ENCODE data around the gene TRIM67. TPM values are rescaled to one million over a fixed set of nuclear protein-coding genes. Genes with fewer than 3 reads are reported as not detected.
A peak's percentile ranks its signal among the peaks of the same experiment; 100 is the strongest.

Gene TRIM67
- total RNA-seq (under 1 TPM; 0.19 to 0.24 TPM), polyA plus RNA-seq (ENCODE audit: insufficient read depth, low read depth, low replicate concordance) (0.26 TPM)
- long read RNA-seq, donor 1: 0 reads
- long read RNA-seq, donor 2: 0 reads

- H3K4me1 ChIP-seq: peaks cover 10% of the 10 kb centered on the region
- H3K4me3 ChIP-seq: peak within 1 kb of the TSS; percentile 18 to 36
- no peak within 1 kb of the TSS for H3K27ac ChIP-seq
- H3K36me3 ChIP-seq (ENCODE audit: low read depth, missing control alignments): no peaks in the 10 kb centered on the region
- WGBS, 2 donors: 0 to 2% methylated on average over 11 to 42 of the region's 42 CpGs
- TF ChIP-seq CTCF (IDR thresholded peaks at IDR 0.05) (no peak), POLR2A (IDR thresholded peaks at IDR 0.05) (no peak)
- H3K9me3 ChIP-seq: no peaks in the 10 kb centered on the region
- no peak for DNase-seq
- H3K27me3 ChIP-seq: no peaks in the 10 kb centered on the region
- intact Hi-C loops (cut with DNase I; ENCODE audit: low total_unique reads): no loop called here
Observed at GRCh38 chr1:231161667-231162296, at the start of gene TRIM67. TSS of gene TRIM67 (plus strand) at chr1:231162058. CDS start at chr1:231162970, 912 bp downstream.

GRCh38 chr1:231116738-231117137, 45.1 kb upstream of the TRIM67 start:
- DNase-seq: no peak
- Histone ChIP-seq H3K9me3 (no peaks in the 10 kb centered on the region), H3K4me1 (no peaks in the 10 kb centered on the region), H3K27me3 (no peaks in the 10 kb centered on the region), H3K36me3 (ENCODE audit: low read depth, missing control alignments) (no peaks in the 10 kb centered on the region), H3K4me3 (no peak overlapping the region), H3K27ac (no peak overlapping the region)
- no peak for TF ChIP-seq CTCF (IDR thresholded peaks at IDR 0.05)
- TF ChIP-seq POLR2A (IDR thresholded peaks at IDR 0.05): no peak
- intact Hi-C loops (cut with DNase I; ENCODE audit: low total_unique reads): no loop called here
- WGBS, 2 donors: 50 to 53% methylated on average over 1 of the region's 1 CpG

GRCh38 chr1:231118704-231119453, 43.0 kb upstream of the TRIM67 start:
- no peak for DNase-seq
- WGBS, 2 donors: 61 to 75% methylated on average over 8 of the region's 8 CpGs
- intact Hi-C loops (cut with DNase I; ENCODE audit: low total_unique reads): no loop called here
- Histone ChIP-seq H3K36me3 (ENCODE audit: low read depth, missing control alignments) (no peaks in the 10 kb centered on the region), H3K9me3 (no peaks in the 10 kb centered on the region), H3K4me3 (no peak overlapping the region), H3K27me3 (no peaks in the 10 kb centered on the region), H3K27ac (no peak overlapping the region), H3K4me1 (no peaks in the 10 kb centered on the region)
- TF ChIP-seq CTCF (IDR thresholded peaks at IDR 0.05) (no peak), POLR2A (IDR thresholded peaks at IDR 0.05) (no peak)

GRCh38 chr1:231121533-231121932, 40.3 kb upstream of the TRIM67 start:
- WGBS, 2 donors: 88 to 95% methylated on average over 1 of the region's 1 CpG
- no peaks in the 10 kb centered on the region for H3K36me3 ChIP-seq (ENCODE audit: low read depth, missing control alignments)
- H3K4me1 ChIP-seq: no peaks in the 10 kb centered on the region
- no peak for TF ChIP-seq POLR2A (IDR thresholded peaks at IDR 0.05)
- TF ChIP-seq CTCF (IDR thresholded peaks at IDR 0.05): no peak
- H3K27me3 ChIP-seq: no peaks in the 10 kb centered on the region
- H3K9me3 ChIP-seq: no peaks in the 10 kb centered on the region
- DNase-seq: no peak
- no peak overlapping the region for H3K4me3 ChIP-seq
- intact Hi-C loops (cut with DNase I; ENCODE audit: low total_unique reads): no loop called here
- no peak overlapping the region for H3K27ac ChIP-seq
